ENCODE results near the gene SINHCAF. TPM values are rescaled to one million over a fixed set of nuclear protein-coding genes. Genes with fewer than 3 reads are reported as not detected.

The SINHCAF gene
- total and polyA plus RNA-seq, 2 experiments from 2014 or later: 581 to 686 TPM

DNA sequence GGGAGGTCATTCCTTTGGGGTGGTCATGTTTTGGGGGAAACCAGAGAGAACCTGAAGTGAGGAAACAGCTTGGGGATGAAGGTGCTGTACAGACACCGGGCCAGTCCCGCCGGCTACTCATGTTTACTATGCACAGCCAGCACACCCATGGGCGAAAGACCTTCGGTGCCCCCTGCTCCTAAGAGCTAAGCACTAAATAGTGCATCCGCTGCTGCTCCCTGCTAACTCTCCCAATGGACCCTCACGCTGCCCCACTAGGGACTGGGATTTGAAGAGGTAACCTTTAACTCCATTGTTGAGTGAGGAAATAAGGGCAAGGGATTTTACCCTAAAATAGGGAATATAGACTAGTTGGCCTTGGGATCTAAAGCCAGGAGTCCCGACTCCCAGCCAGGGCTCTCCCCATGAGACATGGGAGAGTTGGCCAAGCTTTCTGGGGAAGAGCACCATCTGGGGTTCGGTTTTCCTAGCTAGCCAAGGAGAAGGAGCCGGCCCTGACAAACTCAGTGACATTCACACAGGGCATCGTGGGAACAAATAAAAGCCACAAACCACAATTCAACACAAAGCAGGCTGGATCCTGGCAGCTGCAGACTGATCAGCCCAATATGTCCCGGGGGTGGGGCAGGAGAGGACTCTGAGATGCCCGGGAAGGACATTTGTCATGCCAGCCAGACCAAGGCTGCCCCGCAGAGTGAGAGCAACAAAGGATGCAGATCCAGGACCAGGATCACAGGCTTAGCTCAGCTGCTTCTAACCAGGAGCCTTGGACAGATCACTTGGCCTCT is 91.7 kb downstream of the SINHCAF start:
- no peak overlapping the region for H3K4me3 Mint-ChIP-seq
- no peaks in the 10 kb centered on the region; the same call in 1 of the 2 replicates for H3K4me1 ChIP-seq (ENCODE audit: insufficient read depth)
- TF ChIP-seq ZNF331 (CRISPR knock-in tag; IDR thresholded peaks at IDR 0.05; ENCODE audit: low read depth) (no peak), CREB1 (CRISPR knock-in tag; IDR thresholded peaks at IDR 0.05; ENCODE audit: low read depth) (no peak), POLR2AphosphoS5 (IDR thresholded peaks at IDR 0.05; ENCODE audit: low read depth) (no peak), JUNB (IDR thresholded peaks at IDR 0.05; ENCODE audit: unreplicated experiment) (no peak), NANOG (IDR thresholded peaks at IDR 0.05; ENCODE audit: borderline replicate concordance) (no peak), STAT1 (IDR thresholded peaks at IDR 0.05; ENCODE audit: unreplicated experiment) (no peak), EZH2phosphoT487 (IDR thresholded peaks at IDR 0.05; ENCODE audit: unreplicated experiment) (no peak)
- TF ChIP-seq, protein P1, sequence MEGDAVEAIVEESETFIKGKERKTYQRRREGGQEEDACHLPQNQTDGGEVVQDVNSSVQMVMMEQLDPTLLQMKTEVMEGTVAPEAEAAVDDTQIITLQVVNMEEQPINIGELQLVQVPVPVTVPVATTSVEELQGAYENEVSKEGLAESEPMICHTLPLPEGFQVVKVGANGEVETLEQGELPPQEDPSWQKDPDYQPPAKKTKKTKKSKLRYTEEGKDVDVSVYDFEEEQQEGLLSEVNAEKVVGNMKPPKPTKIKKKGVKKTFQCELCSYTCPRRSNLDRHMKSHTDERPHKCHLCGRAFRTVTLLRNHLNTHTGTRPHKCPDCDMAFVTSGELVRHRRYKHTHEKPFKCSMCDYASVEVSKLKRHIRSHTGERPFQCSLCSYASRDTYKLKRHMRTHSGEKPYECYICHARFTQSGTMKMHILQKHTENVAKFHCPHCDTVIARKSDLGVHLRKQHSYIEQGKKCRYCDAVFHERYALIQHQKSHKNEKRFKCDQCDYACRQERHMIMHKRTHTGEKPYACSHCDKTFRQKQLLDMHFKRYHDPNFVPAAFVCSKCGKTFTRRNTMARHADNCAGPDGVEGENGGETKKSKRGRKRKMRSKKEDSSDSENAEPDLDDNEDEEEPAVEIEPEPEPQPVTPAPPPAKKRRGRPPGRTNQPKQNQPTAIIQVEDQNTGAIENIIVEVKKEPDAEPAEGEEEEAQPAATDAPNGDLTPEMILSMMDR (conservative IDR thresholded peaks at IDR 0.05; ENCODE audit: low read depth in 2 of 2): no peak
- TF ChIP-seq, protein P2, sequence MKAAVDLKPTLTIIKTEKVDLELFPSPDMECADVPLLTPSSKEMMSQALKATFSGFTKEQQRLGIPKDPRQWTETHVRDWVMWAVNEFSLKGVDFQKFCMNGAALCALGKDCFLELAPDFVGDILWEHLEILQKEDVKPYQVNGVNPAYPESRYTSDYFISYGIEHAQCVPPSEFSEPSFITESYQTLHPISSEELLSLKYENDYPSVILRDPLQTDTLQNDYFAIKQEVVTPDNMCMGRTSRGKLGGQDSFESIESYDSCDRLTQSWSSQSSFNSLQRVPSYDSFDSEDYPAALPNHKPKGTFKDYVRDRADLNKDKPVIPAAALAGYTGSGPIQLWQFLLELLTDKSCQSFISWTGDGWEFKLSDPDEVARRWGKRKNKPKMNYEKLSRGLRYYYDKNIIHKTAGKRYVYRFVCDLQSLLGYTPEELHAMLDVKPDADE (IDR thresholded peaks at IDR 0.05): no peak
- TF ChIP-seq, protein P3, sequence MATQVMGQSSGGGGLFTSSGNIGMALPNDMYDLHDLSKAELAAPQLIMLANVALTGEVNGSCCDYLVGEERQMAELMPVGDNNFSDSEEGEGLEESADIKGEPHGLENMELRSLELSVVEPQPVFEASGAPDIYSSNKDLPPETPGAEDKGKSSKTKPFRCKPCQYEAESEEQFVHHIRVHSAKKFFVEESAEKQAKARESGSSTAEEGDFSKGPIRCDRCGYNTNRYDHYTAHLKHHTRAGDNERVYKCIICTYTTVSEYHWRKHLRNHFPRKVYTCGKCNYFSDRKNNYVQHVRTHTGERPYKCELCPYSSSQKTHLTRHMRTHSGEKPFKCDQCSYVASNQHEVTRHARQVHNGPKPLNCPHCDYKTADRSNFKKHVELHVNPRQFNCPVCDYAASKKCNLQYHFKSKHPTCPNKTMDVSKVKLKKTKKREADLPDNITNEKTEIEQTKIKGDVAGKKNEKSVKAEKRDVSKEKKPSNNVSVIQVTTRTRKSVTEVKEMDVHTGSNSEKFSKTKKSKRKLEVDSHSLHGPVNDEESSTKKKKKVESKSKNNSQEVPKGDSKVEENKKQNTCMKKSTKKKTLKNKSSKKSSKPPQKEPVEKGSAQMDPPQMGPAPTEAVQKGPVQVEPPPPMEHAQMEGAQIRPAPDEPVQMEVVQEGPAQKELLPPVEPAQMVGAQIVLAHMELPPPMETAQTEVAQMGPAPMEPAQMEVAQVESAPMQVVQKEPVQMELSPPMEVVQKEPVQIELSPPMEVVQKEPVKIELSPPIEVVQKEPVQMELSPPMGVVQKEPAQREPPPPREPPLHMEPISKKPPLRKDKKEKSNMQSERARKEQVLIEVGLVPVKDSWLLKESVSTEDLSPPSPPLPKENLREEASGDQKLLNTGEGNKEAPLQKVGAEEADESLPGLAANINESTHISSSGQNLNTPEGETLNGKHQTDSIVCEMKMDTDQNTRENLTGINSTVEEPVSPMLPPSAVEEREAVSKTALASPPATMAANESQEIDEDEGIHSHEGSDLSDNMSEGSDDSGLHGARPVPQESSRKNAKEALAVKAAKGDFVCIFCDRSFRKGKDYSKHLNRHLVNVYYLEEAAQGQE (IDR thresholded peaks at IDR 0.05; ENCODE audit: unreplicated experiment): no peak
- TF ChIP-seq, protein P4, sequence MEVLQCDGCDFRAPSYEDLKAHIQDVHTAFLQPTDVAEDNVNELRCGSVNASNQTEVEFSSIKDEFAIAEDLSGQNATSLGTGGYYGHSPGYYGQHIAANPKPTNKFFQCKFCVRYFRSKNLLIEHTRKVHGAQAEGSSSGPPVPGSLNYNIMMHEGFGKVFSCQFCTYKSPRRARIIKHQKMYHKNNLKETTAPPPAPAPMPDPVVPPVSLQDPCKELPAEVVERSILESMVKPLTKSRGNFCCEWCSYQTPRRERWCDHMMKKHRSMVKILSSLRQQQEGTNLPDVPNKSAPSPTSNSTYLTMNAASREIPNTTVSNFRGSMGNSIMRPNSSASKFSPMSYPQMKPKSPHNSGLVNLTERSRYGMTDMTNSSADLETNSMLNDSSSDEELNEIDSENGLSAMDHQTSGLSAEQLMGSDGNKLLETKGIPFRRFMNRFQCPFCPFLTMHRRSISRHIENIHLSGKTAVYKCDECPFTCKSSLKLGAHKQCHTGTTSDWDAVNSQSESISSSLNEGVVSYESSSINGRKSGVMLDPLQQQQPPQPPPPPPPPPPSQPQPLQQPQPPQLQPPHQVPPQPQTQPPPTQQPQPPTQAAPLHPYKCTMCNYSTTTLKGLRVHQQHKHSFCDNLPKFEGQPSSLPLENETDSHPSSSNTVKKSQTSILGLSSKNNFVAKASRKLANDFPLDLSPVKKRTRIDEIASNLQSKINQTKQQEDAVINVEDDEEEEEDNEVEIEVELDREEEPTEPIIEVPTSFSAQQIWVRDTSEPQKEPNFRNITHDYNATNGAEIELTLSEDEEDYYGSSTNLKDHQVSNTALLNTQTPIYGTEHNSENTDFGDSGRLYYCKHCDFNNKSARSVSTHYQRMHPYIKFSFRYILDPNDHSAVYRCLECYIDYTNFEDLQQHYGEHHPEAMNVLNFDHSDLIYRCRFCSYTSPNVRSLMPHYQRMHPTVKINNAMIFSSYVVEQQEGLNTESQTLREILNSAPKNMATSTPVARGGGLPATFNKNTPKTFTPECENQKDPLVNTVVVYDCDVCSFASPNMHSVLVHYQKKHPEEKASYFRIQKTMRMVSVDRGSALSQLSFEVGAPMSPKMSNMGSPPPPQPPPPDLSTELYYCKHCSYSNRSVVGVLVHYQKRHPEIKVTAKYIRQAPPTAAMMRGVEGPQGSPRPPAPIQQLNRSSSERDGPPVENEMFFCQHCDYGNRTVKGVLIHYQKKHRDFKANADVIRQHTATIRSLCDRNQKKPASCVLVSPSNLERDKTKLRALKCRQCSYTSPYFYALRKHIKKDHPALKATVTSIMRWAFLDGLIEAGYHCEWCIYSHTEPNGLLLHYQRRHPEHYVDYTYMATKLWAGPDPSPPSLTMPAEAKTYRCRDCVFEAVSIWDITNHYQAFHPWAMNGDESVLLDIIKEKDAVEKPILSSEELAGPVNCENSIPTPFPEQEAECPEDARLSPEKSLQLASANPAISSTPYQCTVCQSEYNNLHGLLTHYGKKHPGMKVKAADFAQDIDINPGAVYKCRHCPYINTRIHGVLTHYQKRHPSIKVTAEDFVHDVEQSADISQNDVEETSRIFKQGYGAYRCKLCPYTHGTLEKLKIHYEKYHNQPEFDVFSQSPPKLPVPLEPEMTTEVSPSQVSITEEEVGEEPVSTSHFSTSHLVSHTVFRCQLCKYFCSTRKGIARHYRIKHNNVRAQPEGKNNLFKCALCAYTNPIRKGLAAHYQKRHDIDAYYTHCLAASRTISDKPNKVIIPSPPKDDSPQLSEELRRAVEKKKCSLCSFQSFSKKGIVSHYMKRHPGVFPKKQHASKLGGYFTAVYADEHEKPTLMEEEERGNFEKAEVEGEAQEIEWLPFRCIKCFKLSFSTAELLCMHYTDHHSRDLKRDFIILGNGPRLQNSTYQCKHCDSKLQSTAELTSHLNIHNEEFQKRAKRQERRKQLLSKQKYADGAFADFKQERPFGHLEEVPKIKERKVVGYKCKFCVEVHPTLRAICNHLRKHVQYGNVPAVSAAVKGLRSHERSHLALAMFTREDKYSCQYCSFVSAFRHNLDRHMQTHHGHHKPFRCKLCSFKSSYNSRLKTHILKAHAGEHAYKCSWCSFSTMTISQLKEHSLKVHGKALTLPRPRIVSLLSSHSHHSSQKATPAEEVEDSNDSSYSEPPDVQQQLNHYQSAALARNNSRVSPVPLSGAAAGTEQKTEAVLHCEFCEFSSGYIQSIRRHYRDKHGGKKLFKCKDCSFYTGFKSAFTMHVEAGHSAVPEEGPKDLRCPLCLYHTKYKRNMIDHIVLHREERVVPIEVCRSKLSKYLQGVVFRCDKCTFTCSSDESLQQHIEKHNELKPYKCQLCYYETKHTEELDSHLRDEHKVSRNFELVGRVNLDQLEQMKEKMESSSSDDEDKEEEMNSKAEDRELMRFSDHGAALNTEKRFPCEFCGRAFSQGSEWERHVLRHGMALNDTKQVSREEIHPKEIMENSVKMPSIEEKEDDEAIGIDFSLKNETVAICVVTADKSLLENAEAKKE (CRISPR knock-in tag; IDR thresholded peaks at IDR 0.05): no peak
- H3K79me2 ChIP-seq (replicated peaks; ENCODE audit: insufficient read depth): no peaks in the 10 kb centered on the region
- H3K4me3 ChIP-seq: no peak overlapping the region
- DNase-seq (ENCODE audit: low spot score) (no peak), ATAC-seq (no peak)
- H3K27ac Mint-ChIP-seq: no peak overlapping the region
- H3K27ac ChIP-seq (ENCODE audit: low read depth): no peak overlapping the region
- peaks cover 19% of the 10 kb centered on the region for H3K4me1 Mint-ChIP-seq
- H3K36me3 ChIP-seq (ENCODE audit: insufficient read depth): no peaks in the 10 kb centered on the region
- H3K9me2 ChIP-seq (ENCODE audit: insufficient read depth): no peaks in the 10 kb centered on the region
- no peaks in the 10 kb centered on the region for H3K27me3 ChIP-seq (ENCODE audit: insufficient read depth)
- no peaks in the 10 kb centered on the region for H3F3A ChIP-seq (replicated peaks; ENCODE audit: low read depth)
- peaks cover 6% of the 10 kb centered on the region for H3K27me3 Mint-ChIP-seq (ENCODE audit: insufficient read depth, low read depth, poor library complexity)
- H3K9me3 Mint-ChIP-seq: peaks cover 6% of the 10 kb centered on the region; the same call in 2 of the 3 replicates
- H4K20me1 ChIP-seq (replicated peaks; ENCODE audit: insufficient read depth): no peaks in the 10 kb centered on the region; the same call in 1 of the 2 replicates
- H3K4me2 ChIP-seq: no peak overlapping the region
- peak overlapping the region; percentile 52 for H2AFZ ChIP-seq
- peaks cover 5% of the 10 kb centered on the region; the same call in 1 of the 3 replicates for H3K36me3 Mint-ChIP-seq (ENCODE audit: low read depth)
